K562 (cell line): ENCODE results near the gene BIRC3. TPM values are rescaled to one million over a fixed set of nuclear protein-coding genes. Genes with fewer than 3 reads are reported as not detected.

Experiments used
- ATAC-seq: fragments of 200-7000 bp; cut with Tn5 transposase; 3 replicates; pipeline ENCODE4 v1.9.1; 2020; ENCODE audit warnings: moderate library complexity
- BruUV-seq: library from RNA; stranded (reverse); fragments of 400-500 nt; replicated peaks from 2 replicates; lab custom pipeline; 2021; lab: Mats Ljungman, UMichigan
- CTCF ChIA-PET: fragments of 300-600 bp; formaldehyde crosslinking; extraction: SDS; loops from one replicate; lab custom pipeline; 2021; ENCODE audit warnings: low intra/inter-chr PET ratio; lab: Yijun Ruan, JAX
- POLR2A ChIA-PET: fragments of 300-600, 350-650 bp; sonication (Branson Sonifier 250); formaldehyde crosslinking; extraction: SDS; loops from one replicate; lab custom pipeline; 2021; ENCODE audit warnings: antibody characterized with exemption, inconsistent platforms; lab: Yijun Ruan, JAX
- DNase-seq, 4 experiments: peaks; one replicate each; pipeline versions ENCODE4 v3.0.0 to v3.0.0-alpha.2; 2011 to 2018; ENCODE audit warnings: low spot score in 3 of 4, mixed read lengths in 3 of 4; ENCODE audit errors: extremely low read depth in 1 of 4
- FAIRE-seq: peaks from 2 replicates; lab custom pipeline; 2011; peaks lifted over from hg19 to GRCh38; lab: Jason Lieb, UNC
- H2AFZ ChIP-seq: 2 replicates; pipeline ENCODE4 v1.6.0; 2011; ENCODE audit warnings: low read depth, low read length, control low read depth, inconsistent platforms
- H3K27ac ChIP-seq: fragments of 200-600 bp; 3 replicates; pipeline ENCODE4 v1.8.0; 2011; ENCODE audit warnings: low read depth, mild to moderate bottlenecking, control low read depth, inconsistent platforms, low read length, moderate library complexity, mixed read lengths; ENCODE audit errors: extremely low read depth
- H3K27me3 ChIP-seq, 2 experiments: fragments of 300-600 bp in 1 of 2; 2 replicates in 1 of 2; 3 replicates in 1 of 2; pipeline versions ENCODE4 v1.6.0 to v1.8.0; 2011; ENCODE audit warnings: inconsistent platforms in 2 of 2, low read length in 2 of 2, mild to moderate bottlenecking in 1 of 2, mixed read lengths in 1 of 2, moderate library complexity in 1 of 2; ENCODE audit not compliant: control insufficient read depth in 2 of 2, insufficient read depth in 2 of 2
- H3K36me3 ChIP-seq: fragments of 300-600 bp; 3 replicates; pipeline ENCODE4 v1.8.0; 2011; ENCODE audit warnings: mild to moderate bottlenecking, low read length, inconsistent platforms; ENCODE audit not compliant: control insufficient read depth, insufficient read depth
- H3K4me1 ChIP-seq, 2 experiments: fragments of 200-600 bp in 1 of 2; replicated peaks in 1 of 2; 2 replicates in 1 of 2; 3 replicates in 1 of 2; pipeline versions ENCODE4 v1.5.1 to v1.8.0; 2011; ENCODE audit warnings: inconsistent platforms in 2 of 2, low read length in 2 of 2, mild to moderate bottlenecking in 1 of 2, mixed read lengths in 1 of 2, moderate library complexity in 1 of 2; ENCODE audit not compliant: control insufficient read depth in 2 of 2, insufficient read depth in 2 of 2
- H3K4me2 ChIP-seq: 2 replicates; pipeline ENCODE4 v1.6.1; 2011; ENCODE audit warnings: low read length, control low read depth, inconsistent platforms, mixed read lengths; ENCODE audit not compliant: insufficient read depth
- H3K4me3 ChIP-seq: fragments of 200-600 bp; sonication (generic), shearing (Covaris generic); 2 replicates; pipeline ENCODE4 v1.5.1; 2016; ENCODE audit warnings: control low read depth, inconsistent platforms
- H3K79me2 ChIP-seq: fragments of 200-600 bp; 3 replicates; pipeline ENCODE4 v1.8.0; 2011; ENCODE audit warnings: low read length, inconsistent platforms; ENCODE audit not compliant: control insufficient read depth, insufficient read depth
- H3K9ac ChIP-seq, 2 experiments: 2 replicates each; pipeline versions ENCODE4 v1.6.0 to v1.6.1; 2011; ENCODE audit warnings: low read depth in 2 of 2, low read length in 2 of 2, control low read depth in 1 of 2, inconsistent platforms in 1 of 2, mild to moderate bottlenecking in 1 of 2, mixed read lengths in 1 of 2; ENCODE audit not compliant: insufficient read depth in 1 of 2
- H3K9me1 ChIP-seq: one replicate; pipeline ENCODE4 v1.6.0; 2011; ENCODE audit warnings: inconsistent platforms, mild to moderate bottlenecking, low read length, moderate library complexity; ENCODE audit not compliant: control insufficient read depth, insufficient read depth
- H3K9me3 ChIP-seq: replicated peaks from 2 replicates; pipeline ENCODE4 v1.5.1; 2011; ENCODE audit warnings: low read depth, low read length, inconsistent platforms; ENCODE audit not compliant: control insufficient read depth, insufficient read depth
- H4K20me1 ChIP-seq: replicated peaks from 2 replicates; pipeline ENCODE4 v1.6.1; 2011; ENCODE audit warnings: low read length, inconsistent platforms, mixed read lengths; ENCODE audit not compliant: control insufficient read depth, insufficient read depth
- FOXA1 ChIP-seq: fragments of 450-650 bp; IDR thresholded peaks from 2 replicates; pipeline ENCODE4 v1.6.1; 2016; ENCODE audit warnings: mild to moderate bottlenecking, borderline replicate concordance
- FUS ChIP-seq: fragments of 200-400 bp; formaldehyde crosslinking; optimal IDR thresholded peaks from 2 replicates; pipeline ENCODE3; 2017; ENCODE audit warnings: low read depth, low read length
- NELFE ChIP-seq: IDR thresholded peaks from 2 replicates; pipeline ENCODE4 v1.6.1; 2011; ENCODE audit warnings: mild to moderate bottlenecking; ENCODE audit not compliant: insufficient read depth, insufficient read length
- NR2C2 ChIP-seq, 2 experiments: fragments of 200-800 bp in 1 of 2; sonication (Bioruptor generic) in 1 of 2; sonication (generic) in 1 of 2; formaldehyde crosslinking in 1 of 2; IDR thresholded peaks; 2 replicates each; pipeline versions ENCODE4 v1.6.1 to v1.8.0; 2016 to 2022; ENCODE audit warnings: mild to moderate bottlenecking in 1 of 2, missing compliant biosample characterization in 1 of 2, missing genetic modification characterization in 1 of 2, missing genetic modification reagents in 1 of 2
- PURB ChIP-seq: sonication (generic); formaldehyde crosslinking; IDR thresholded peaks from 2 replicates; pipeline ENCODE4 v1.9.0; 2021; ENCODE audit warnings: low read depth, mild to moderate bottlenecking, missing genetic modification reagents
- SAFB ChIP-seq: fragments of 200-400 bp; formaldehyde crosslinking; IDR thresholded peaks from 2 replicates; pipeline ENCODE4 v1.6.1; 2017; ENCODE audit warnings: low read depth, low read length, borderline replicate concordance
- ZEB2 ChIP-seq: fragments of 450-650 bp; IDR thresholded peaks from 2 replicates; pipeline ENCODE4 v1.6.1; 2016
- ZFP36 ChIP-seq: fragments of 150-350 bp; IDR thresholded peaks from 2 replicates; pipeline ENCODE4 v1.6.1; 2018; ENCODE audit warnings: low read length, low read depth; ENCODE audit not compliant: partially characterized antibody
- WGBS: fragments of 100-300 bp; shearing (Covaris generic); methylation state at CpG from one replicate; pipeline ENCODE4 v1.1.6; 2016; ENCODE audit warnings: low coverage, mixed read lengths; ENCODE audit not compliant: insufficient coverage; ENCODE audit errors: missing lambda C conversion rate; 5-methylcytosine and 5-hydroxymethylcytosine counted together
- in situ Hi-C: fragments of 300-500 bp; cut with MboI; formaldehyde crosslinking; loops from 4 replicates; pipeline ENCODE4 v1.15.0; 2018; ENCODE audit warnings: inconsistent platforms, mixed read lengths
- intact Hi-C: fragments of 100-400 bp; cut with micrococcal nuclease; formaldehyde crosslinking; loops from 2 replicates; pipeline ENCODE4 v1.14.2; 2022
- polyA plus RNA-seq, 8 experiments: library from polyadenylated mRNA; depleted of rRNA in 4 of 8; stranded (reverse) in 5 of 8; unstranded in 3 of 8; fragments of >200 nt; fragmentation: Nextera tagmentation in 2 of 8; fragmentation: Illumina TruSeq in 1 of 8; extraction: Ambion mirVana in 2 of 8; extraction: Trizol in 1 of 8; gene quantifications; 2 replicates each; pipeline versions ENCODE4 v1.2.1 to v1.2.3, GENCODE V29; 2011 to 2014; ENCODE audit warnings: inconsistent platforms in 1 of 8, missing spikeins in 1 of 8
- total RNA-seq, 7 experiments: library from RNA; depleted of rRNA in 6 of 7; stranded (reverse); fragments of >200 nt in 6 of 7; fragmentation: Illumina TruSeq in 2 of 7; extraction: Trizol in 2 of 7; gene quantifications; 2 replicates each; pipeline versions ENCODE4 v1.2.1 to v1.2.3, GENCODE V29; 2011 to 2021; ENCODE audit warnings: low replicate concordance in 1 of 7
- TF ChIP-seq, protein P1 (sequence below): fragments of 450-650 bp; IDR thresholded peaks from 2 replicates; pipeline ENCODE4 v1.7.0; 2016; ENCODE audit warnings: borderline replicate concordance
- TF ChIP-seq, protein P2 (sequence below), 3 experiments: fragments of 200-800 bp in 1 of 3; sonication (Bioruptor generic) in 1 of 3; sonication (generic) in 1 of 3; formaldehyde crosslinking in 1 of 3; IDR thresholded peaks; 2 replicates each; pipeline versions ENCODE4 v1.6.1 to v1.8.0; 2016 to 2022; ENCODE audit warnings: mild to moderate bottlenecking in 2 of 3, missing compliant biosample characterization in 2 of 3, missing genetic modification characterization in 2 of 3, missing genetic modification reagents in 1 of 3
- TF ChIP-seq, protein P3 (sequence below): fragments of 250-450 bp; sonication (Bioruptor Pico); IDR thresholded peaks from 2 replicates; pipeline ENCODE4 v1.4.0; 2020; ENCODE audit warnings: mild to moderate bottlenecking, moderate library complexity
- TF ChIP-seq, protein P4 (sequence below), 2 experiments: fragments of 250-450 bp in 1 of 2; fragments of 450-650 bp in 1 of 2; sonication (Bioruptor Pico) in 1 of 2; IDR thresholded peaks; 2 replicates each; pipeline versions ENCODE4 v1.6.1 to v1.8.0; 2016 to 2021; ENCODE audit warnings: mild to moderate bottlenecking in 2 of 2, moderate library complexity in 2 of 2, missing compliant biosample characterization in 1 of 2, missing genetic modification characterization in 1 of 2
- TF ChIP-seq, protein P5 (sequence below): fragments of 450-650 bp; formaldehyde crosslinking; conservative IDR thresholded peaks from 2 replicates; pipeline ENCODE4 v1.4.0; 2022; ENCODE audit warnings: mild to moderate bottlenecking, missing genetic modification characterization

Gene BIRC3
- total and polyA plus RNA-seq, 9 of the 15 experiments (the other 6 are each of a cell fraction or from before 2014, with no cell fraction given), result 0.08 to 0.42 (median 0.18) TPM

DNA sequence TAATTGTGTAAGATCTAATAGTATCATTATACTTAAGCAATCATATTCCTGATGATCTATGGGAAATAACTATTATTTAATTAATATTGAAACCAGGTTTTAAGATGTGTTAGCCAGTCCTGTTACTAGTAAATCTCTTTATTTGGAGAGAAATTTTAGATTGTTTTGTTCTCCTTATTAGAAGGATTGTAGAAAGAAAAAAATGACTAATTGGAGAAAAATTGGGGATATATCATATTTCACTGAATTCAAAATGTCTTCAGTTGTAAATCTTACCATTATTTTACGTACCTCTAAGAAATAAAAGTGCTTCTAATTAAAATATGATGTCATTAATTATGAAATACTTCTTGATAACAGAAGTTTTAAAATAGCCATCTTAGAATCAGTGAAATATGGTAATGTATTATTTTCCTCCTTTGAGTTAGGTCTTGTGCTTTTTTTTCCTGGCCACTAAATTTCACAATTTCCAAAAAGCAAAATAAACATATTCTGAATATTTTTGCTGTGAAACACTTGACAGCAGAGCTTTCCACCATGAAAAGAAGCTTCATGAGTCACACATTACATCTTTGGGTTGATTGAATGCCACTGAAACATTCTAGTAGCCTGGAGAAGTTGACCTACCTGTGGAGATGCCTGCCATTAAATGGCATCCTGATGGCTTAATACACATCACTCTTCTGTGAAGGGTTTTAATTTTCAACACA is 6.4 kb downstream of the BIRC3 start:
- Histone ChIP-seq H3K79me2 (no peaks in the 10 kb centered on the region), H3K4me3 (no peak overlapping the region), H3K36me3 (no peaks in the 10 kb centered on the region), H4K20me1 (no peaks in the 10 kb centered on the region), H3K9me1 (no peaks in the 10 kb centered on the region), H3K4me2 (no peak overlapping the region), H3K27ac (no peak overlapping the region), H3K27me3 (no peaks in the 10 kb centered on the region; a peak in 2 of 5 replicates), H3K9me3 (no peaks in the 10 kb centered on the region), H3K4me1 (no peaks in the 10 kb centered on the region), H2AFZ (0 out of 2 replicates have a peak overlapping the region, but pooled peaks have one; percentile 27), H3K9ac (no peak overlapping the region)
- 12% methylated on average over 1 of the region's 1 CpG for WGBS
- DNase-seq (no peak), FAIRE-seq (no peak), ATAC-seq (no peak)
- in situ Hi-C loops (no loop called here), intact Hi-C loops (no loop called here)
- POLR2A ChIA-PET, result no interaction called here
- CTCF ChIA-PET, result no interaction called here
- BruUV-seq, result no TSS peak
- TF ChIP-seq, protein P1, sequence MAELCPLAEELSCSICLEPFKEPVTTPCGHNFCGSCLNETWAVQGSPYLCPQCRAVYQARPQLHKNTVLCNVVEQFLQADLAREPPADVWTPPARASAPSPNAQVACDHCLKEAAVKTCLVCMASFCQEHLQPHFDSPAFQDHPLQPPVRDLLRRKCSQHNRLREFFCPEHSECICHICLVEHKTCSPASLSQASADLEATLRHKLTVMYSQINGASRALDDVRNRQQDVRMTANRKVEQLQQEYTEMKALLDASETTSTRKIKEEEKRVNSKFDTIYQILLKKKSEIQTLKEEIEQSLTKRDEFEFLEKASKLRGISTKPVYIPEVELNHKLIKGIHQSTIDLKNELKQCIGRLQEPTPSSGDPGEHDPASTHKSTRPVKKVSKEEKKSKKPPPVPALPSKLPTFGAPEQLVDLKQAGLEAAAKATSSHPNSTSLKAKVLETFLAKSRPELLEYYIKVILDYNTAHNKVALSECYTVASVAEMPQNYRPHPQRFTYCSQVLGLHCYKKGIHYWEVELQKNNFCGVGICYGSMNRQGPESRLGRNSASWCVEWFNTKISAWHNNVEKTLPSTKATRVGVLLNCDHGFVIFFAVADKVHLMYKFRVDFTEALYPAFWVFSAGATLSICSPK, result no peak
- TF ChIP-seq, protein P2, sequence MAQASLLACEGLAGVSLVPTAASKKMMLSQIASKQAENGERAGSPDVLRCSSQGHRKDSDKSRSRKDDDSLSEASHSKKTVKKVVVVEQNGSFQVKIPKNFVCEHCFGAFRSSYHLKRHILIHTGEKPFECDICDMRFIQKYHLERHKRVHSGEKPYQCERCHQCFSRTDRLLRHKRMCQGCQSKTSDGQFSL (CRISPR knock-in tag; IDR thresholded peaks at IDR 0.05), result no peak
- TF ChIP-seq, protein P2 (tag; IDR thresholded peaks at IDR 0.05), result no peak
- TF ChIP-seq FUS (no peak), FOXA1 (no peak), SAFB (no peak), NELFE (no peak), ZEB2 (no peak), PURB (CRISPR knock-in tag) (no peak), NR2C2 (CRISPR knock-in tag; IDR thresholded peaks at IDR 0.05) (no peak), NR2C2 (tag; IDR thresholded peaks at IDR 0.05) (no peak), ZFP36 (no peak)
- TF ChIP-seq, protein P3, sequence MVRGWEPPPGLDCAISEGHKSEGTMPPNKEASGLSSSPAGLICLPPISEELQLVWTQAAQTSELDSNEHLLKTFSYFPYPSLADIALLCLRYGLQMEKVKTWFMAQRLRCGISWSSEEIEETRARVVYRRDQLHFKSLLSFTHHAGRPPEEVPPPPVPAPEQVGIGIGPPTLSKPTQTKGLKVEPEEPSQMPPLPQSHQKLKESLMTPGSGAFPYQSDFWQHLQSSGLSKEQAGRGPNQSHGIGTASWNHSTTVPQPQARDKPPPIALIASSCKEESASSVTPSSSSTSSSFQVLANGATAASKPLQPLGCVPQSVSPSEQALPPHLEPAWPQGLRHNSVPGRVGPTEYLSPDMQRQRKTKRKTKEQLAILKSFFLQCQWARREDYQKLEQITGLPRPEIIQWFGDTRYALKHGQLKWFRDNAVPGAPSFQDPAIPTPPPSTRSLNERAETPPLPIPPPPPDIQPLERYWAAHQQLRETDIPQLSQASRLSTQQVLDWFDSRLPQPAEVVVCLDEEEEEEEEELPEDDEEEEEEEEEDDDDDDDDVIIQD, result no peak
- TF ChIP-seq, protein P4, sequence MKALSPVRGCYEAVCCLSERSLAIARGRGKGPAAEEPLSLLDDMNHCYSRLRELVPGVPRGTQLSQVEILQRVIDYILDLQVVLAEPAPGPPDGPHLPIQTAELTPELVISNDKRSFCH (CRISPR knock-in tag; IDR thresholded peaks at IDR 0.05), result no peak
- TF ChIP-seq, protein P4 (tag; IDR thresholded peaks at IDR 0.05), result no peak
- TF ChIP-seq, protein P5, sequence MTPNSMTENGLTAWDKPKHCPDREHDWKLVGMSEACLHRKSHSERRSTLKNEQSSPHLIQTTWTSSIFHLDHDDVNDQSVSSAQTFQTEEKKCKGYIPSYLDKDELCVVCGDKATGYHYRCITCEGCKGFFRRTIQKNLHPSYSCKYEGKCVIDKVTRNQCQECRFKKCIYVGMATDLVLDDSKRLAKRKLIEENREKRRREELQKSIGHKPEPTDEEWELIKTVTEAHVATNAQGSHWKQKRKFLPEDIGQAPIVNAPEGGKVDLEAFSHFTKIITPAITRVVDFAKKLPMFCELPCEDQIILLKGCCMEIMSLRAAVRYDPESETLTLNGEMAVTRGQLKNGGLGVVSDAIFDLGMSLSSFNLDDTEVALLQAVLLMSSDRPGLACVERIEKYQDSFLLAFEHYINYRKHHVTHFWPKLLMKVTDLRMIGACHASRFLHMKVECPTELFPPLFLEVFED (CRISPR knock-in tag), result no peak
